ENCODE data around the gene WDR49. TPM values are rescaled to one million over a fixed set of nuclear protein-coding genes. Genes with fewer than 3 reads are reported as not detected.

WDR49 gene
- total RNA-seq, 2 donors from 2014 or later, result 0.42 to 0.71 TPM

DNA sequence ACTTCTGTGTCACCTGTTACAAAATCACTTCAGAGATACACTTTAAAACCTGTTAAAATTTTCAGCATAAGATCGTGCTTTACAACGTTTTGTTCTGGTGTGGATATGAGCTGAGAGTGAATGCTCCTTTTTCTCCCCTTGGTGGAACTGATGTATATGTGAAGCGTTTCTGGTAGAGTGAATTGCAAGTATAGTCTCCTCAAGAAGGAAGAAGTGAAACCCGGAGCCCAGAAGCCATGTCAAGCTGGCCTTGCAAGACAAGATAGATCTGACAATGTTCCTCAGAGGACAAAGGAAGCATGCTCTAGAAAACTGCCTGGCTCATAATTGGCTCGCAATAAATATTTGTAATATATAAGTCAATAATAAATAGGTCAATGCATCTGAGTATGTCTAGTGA, 203.5 kb downstream of the WDR49 start:
- Mint-ChIP-seq H3K36me3 (ENCODE audit: low read depth) (no peaks in the 10 kb centered on the region), H3K27ac (no peak overlapping the region), H3K4me3 (no peak overlapping the region), H3K27me3 (no peaks in the 10 kb centered on the region), H3K9me3 (no peaks in the 10 kb centered on the region), H3K4me1 (no peaks in the 10 kb centered on the region)
- ATAC-seq (replicated peaks), result no peak

DNA sequence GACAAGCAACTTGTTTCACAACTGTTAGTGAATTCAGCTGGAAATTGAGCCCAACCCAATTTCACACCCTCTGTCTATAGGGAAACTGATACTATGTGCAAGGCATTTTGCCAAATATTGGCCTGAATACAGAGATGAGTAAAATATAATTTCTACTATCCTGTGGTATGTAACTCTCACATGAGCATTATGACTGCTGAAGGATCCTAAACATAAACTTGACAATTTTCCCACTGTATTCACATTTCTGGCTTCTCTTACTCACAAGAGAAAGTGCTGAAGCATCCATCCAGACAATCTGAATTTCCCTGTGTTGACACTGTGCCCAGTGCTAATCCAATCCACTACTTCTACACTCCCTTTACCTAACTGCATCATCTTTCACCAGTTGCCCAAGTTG, 208.3 kb downstream of the WDR49 start:
- no peaks in the 10 kb centered on the region for H3K4me1 Mint-ChIP-seq
- no peak overlapping the region for H3K27ac Mint-ChIP-seq
- H3K4me3 Mint-ChIP-seq, result no peak overlapping the region
- H3K36me3 Mint-ChIP-seq (ENCODE audit: low read depth), result no peaks in the 10 kb centered on the region
- H3K9me3 Mint-ChIP-seq, result no peaks in the 10 kb centered on the region
- ATAC-seq (replicated peaks), result no peak
- H3K27me3 Mint-ChIP-seq, result no peaks in the 10 kb centered on the region

DNA sequence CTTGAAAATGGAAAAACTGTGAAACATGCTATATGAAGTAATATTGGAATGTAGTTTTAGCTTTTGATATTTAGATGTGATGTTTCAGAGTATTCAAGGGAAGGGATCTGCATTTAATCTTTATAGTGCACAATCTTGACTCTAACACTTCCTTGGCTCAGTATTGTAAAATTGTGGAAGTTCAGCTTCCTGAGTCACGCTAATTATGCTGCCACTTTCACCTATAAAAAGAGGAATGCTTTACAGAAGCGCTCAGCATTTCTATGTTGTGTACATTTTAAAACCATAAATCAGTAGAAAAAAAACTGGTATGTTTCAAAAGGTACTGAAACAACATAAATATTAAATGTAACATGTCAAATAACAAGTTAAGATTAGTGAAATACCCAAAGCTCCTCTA, 212.5 kb downstream of the WDR49 start:
- ATAC-seq (replicated peaks), result no peak
- Mint-ChIP-seq H3K9me3 (no peaks in the 10 kb centered on the region), H3K4me3 (no peak overlapping the region), H3K36me3 (ENCODE audit: low read depth) (no peaks in the 10 kb centered on the region), H3K4me1 (no peaks in the 10 kb centered on the region), H3K27me3 (no peaks in the 10 kb centered on the region), H3K27ac (no peak overlapping the region)

DNA sequence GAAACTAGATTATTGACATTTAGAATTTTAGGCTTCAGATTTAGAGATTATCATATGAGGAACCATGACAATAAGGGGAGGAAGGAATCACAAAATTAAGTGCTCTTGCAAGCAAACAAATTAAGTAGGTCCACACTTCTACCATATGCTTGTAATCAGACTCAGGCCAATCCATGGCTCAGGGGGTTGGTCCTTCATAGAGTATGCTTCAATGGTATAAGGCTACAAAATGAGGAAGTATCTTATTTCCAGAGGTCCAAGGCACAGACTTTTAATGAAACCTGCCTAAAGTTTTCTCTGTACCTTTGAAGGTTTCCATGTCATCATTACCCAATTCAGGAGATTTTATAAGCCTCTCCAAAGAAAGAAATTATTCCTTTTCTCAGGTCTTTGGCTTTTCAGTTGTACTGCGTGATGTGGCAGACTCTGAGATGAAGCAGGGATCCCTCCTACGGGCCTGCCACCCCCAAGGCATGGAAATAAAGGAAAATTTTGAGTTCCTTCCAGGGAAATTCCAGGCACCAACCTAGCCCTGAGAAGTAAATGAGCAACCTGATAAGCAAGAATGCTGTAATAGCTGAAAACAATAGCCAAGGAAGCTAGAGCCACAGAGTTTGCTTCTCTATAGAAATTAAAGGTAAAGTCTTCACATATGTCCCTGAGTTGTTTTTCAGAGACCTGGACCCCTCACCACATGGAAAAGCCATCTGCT, 216.2 kb downstream of the WDR49 start:
- Mint-ChIP-seq H3K9me3 (no peaks in the 10 kb centered on the region), H3K27ac (no peak overlapping the region), H3K27me3 (no peaks in the 10 kb centered on the region), H3K4me1 (no peaks in the 10 kb centered on the region), H3K4me3 (no peak overlapping the region), H3K36me3 (ENCODE audit: low read depth) (no peaks in the 10 kb centered on the region)
- ATAC-seq (replicated peaks), result no peak

Other genes with a start within 250 kb of the WDR49 start
- gene SERPINI2, start 179.9 kb downstream of the WDR49 start, total RNA-seq, result not detected
- 10 to 100 TPM; 81.9 to 83.9 TPM for gene PDCD10, start 81.0 kb upstream of the WDR49 start, total RNA-seq
- 1 to 10 TPM; 1.7 to 4.0 TPM for gene SERPINI1, start 81.8 kb upstream of the WDR49 start, total RNA-seq